Renal pelvis (tissue), 3 donors: ENCODE data around the gene POTEC. TPM values are rescaled to one million over a fixed set of nuclear protein-coding genes. Genes with fewer than 3 reads are reported as not detected.

Source experiments
- polyA plus RNA-seq, 3 donors: library from polyadenylated mRNA; unstranded; fragments of 120-200 nt; gene quantifications; one replicate each; pipeline ENCODE4 v1.2.1, GENCODE V29; 2013; ENCODE audit not compliant: insufficient read length in 3 of 3

Gene POTEC
- polyA plus RNA-seq, 3 donors, result 0.08 to 0.11 (median 0.09) TPM

Other genes with a start within 250 kb of the POTEC start
- gene ANKRD30B, start 204.6 kb upstream of the POTEC start, polyA plus RNA-seq, result under 1 TPM; 0.07 to 0.14 (median 0.08) TPM